ENCODE data around the gene CYB5B.

The CYB5B gene

DNA sequence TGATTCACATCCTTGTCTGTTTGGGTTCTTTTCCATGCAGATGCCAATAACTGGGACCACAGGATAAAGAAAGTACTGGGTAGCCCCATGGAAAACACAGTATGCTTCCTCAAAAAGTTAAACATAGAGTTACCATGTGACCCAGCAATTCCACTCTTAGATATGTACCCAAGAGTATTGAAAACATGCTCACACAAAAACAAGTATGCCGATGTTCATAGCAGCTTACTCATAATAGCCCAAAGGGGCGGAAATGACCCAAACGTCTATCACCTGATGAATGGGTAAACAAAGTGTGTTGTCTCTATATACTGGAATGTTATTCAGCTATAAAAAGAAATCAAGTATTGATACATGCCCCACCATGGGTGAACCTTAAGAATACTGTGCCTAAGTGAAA is 55.4 kb downstream of the CYB5B start:
- no peak overlapping the region for H3K4me3 ChIP-seq (ENCODE audit: low read depth, low read length)
- DNase-seq (ENCODE audit: low read depth), result no peak

DNA sequence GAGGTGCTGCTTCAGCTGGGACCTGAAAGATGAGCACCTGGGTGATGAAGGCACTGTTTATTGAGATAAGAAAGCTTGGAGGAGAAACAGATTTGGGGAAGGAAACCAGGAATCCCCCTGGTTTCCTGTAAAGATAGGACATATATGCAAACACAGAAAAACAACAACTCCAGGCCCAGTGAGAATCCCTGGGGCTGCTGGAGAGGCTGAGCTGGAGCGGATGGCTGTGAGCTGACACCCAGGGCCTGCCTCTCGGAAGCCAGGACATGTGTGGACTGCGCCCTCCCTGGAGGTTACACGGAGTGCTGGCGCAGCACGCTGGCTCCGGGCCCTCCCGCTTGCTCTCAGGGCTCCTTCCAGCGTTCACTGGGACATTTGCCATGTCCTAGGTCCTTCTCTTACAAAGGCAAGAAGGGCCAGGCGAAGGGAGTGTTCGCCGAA is 57.5 kb downstream of the CYB5B start:
- DNase-seq (ENCODE audit: low read depth), result peak; percentile 17
- no peak overlapping the region for H3K4me3 ChIP-seq (ENCODE audit: low read depth, low read length)

DNA sequence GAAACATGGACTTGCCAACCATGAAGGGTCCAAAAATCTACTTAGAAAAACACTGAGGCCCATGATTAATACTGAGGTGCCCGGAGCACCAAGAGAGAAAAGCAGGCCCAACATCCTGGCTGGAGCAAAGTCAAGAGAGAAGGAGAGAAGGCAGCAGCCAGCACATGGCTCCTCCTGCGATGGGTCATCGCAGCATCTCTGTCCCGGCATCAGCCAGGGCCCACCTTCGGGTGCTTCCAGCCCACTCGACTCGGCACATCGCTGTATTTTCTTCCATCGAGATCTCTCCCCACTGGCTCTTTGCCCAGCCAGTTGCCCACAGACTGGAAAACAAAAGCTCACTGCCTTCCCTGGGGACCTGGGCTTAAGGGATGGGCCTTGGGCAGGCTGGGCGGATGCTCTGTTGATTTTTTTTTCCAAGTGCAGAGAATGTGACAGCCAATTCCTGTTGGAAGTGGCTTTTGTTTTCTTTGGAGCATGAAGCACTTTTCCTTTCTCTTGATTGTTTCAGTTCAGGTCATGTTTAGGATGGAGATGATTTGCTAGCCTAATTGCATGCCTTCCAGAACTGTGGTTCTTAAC is 58.1 kb downstream of the CYB5B start:
- peak; percentile 73 for DNase-seq (ENCODE audit: low read depth)
- no peak overlapping the region for H3K4me3 ChIP-seq (ENCODE audit: low read depth, low read length)

DNA sequence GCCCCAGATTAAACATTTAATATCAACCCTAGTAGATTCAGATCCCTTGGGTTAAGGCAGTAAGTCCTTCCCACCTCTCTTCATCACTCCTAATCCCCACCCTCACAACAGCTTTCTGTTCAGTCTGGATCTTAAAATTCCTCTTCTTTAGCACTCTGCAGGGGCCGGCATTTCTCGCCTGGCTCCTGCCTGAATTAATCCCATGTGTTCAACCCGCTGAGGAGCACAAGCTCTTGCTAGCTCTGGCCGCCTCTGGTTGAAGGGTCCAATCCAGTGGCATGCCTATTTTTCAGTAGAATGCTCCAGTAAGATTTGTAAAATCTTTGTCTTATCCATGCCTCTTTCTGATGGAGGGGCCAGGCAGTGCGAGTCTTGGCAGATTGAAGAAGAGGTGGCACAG is 59.2 kb downstream of the CYB5B start:
- DNase-seq (ENCODE audit: low read depth), result no peak
- no peak overlapping the region for H3K4me3 ChIP-seq (ENCODE audit: low read depth, low read length)

DNA sequence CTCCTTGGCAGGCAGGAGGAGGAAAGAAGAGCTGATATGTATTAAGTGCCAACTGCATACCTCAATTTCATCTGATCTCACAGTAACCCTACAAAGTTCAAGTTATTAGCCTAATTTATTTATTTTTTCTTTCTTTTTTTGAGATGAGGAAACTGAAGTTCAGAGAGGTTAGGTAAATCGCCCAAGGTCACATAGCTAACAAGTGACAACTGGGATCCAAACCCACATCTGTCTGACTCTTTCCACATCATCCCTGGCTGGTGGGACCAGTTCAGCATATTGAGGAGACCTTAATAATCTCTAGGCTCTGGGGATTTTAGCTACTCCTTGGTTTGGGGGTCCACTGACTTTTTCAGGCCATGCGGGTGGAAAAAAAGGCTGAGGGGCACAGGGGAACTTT is 60.9 kb downstream of the CYB5B start:
- H3K4me3 ChIP-seq (ENCODE audit: low read depth, low read length), result no peak overlapping the region
- DNase-seq (ENCODE audit: low read depth), result no peak

DNA sequence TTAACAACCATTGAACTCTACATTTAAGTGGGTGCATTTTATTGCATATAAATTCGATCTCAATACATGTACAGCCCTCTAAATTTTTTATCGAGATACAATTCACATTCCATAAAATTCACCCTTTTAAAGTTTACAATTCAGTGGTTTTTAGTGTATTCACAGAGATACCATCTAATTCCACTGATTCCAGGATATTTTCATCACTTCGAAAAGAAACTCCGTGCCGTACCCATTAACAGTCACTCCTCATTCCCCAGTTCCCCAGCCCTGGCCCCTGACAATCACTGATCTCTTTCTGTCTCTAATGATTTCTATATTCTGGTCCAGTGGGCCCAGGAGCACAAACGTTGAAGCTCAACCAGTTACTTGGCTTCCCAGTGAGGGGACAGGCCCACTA is 61.4 kb downstream of the CYB5B start:
- DNase-seq (ENCODE audit: low read depth), result no peak
- no peak overlapping the region for H3K4me3 ChIP-seq (ENCODE audit: low read depth, low read length)

DNA sequence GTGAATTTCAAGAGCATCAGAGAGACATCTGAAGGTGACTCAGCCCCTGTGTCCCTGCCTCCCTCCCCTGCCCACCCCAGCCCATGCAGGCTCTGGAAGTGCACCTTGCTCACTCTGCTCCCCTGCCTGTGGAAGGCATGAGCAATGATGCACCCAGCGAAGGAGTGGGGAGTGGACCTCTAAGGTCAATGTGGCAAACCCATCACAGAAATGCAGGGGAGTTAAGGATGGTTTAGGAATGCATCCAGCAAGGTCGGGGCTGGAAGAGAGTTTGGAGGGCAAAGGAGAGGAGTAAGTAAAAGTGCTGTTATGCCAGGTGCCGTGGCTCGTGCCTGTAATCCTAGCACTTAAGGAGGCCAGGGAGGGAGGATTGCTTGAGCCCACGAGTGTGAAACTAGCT is 61.9 kb downstream of the CYB5B start:
- DNase-seq (ENCODE audit: low read depth), result no peak
- H3K4me3 ChIP-seq (ENCODE audit: low read depth, low read length), result no peak overlapping the region

DNA sequence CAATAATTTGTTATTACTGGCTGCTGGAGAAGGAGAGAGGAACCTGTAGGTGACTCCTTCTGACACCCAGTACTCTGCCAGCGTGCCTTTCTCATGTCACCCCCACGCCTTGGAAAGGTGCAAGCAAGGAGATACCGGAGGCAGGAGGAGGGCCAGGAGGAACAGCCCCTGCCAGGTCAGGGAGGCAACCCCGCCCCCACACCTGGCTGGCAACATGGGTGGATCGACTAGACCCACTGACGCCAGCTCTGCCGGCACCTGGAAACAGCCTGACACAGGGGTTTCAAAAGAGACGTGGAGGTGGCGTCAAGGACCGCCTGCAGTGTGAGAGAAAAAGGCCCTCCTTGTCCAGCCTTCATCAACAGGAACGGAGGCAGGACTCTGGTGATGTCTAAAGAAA is 62.3 kb downstream of the CYB5B start:
- DNase-seq (ENCODE audit: low read depth), result no peak
- no peak overlapping the region for H3K4me3 ChIP-seq (ENCODE audit: low read depth, low read length)

DNA sequence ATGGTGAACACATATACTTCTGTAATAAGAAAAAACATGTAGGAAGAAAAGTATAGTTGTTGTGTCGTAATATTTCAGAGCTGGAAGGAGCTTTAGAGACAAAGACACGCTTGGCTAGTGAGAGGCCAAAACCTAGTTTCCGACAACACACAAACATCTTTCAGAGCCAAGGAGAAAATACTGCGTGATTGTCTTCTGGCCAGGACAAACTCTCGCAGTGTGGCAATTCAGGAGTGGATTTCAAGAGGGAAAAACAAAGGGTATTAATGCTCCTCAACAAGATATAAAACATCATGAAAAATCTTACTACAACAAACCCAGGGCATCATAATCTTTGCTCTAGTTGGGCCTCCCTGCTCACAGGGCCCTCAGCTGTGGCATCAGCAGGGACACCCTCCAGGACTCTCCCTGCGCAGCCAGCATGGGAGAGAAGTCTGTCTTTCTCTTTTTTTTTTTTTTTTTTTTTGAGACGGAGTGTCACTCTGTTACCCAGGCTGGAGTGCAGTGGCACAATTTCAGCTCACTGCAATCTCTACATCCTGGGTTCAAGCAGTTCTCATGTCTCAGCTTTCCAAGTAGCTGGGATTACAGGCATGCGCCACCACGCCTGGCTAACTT is 66.4 kb downstream of the CYB5B start:
- no peak for DNase-seq (ENCODE audit: low read depth)
- no peak overlapping the region for H3K4me3 ChIP-seq (ENCODE audit: low read depth, low read length)

DNA sequence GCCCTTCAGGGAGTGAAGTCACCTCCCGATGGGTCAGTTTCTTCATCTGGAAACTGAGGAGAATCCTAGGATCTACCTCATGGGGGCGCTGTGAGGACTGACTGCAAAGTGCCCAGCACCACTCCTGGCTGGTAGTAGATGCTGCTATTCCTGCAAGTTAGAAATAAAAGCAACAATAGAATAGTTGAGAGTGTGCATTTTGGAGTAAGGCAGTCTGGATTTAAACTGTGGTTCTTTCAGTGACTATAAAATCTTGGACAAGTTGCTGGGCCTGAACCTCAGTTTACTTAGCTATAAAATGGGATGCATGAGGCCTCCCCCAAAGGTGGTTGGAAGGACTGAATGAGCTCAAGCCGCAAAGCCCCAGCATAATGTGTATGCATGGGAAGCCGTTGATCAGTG is 70.6 kb downstream of the CYB5B start:
- no peak overlapping the region for H3K4me3 ChIP-seq (ENCODE audit: low read depth, low read length)
- no peak for DNase-seq (ENCODE audit: low read depth)

DNA sequence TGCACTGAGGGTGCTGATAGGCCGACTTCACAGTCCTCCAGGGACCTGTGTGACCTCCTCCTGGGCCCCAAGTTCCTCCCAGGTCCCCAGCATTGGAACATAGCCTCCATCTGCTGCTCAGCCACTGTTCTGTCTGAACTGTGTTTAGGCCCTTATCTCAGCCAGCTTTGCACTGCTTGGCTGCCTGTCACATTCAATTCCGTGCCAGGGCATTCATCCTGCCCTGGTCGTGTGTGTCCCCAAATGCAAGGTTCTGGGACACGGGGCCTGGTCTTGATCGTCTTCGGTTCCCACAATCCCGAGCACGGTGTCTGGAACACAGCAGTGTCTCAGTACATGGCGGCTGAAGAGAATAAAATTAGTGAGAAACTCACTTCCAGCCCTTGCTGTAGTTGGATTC is 71.4 kb downstream of the CYB5B start:
- no peak for DNase-seq (ENCODE audit: low read depth)
- H3K4me3 ChIP-seq (ENCODE audit: low read depth, low read length), result no peak overlapping the region

DNA sequence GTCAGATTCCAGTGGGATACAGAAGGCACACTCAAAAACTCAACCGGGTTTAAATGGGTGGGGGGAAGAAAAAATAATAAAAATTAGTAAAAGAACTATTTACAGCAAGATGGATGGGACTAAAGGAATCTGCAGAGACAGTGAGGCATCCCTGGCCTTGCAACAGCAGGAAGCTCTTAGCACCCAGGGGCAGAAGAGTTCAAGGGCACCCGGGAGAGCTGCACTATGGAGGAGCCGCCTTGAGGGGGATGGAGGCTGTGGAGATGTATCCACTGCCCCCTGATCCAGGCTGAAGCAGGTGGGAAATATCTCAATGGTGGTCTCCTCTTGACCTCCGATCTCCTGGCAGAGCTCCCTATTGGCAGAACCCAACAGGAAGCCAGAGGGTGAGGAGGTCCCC is 72.0 kb downstream of the CYB5B start:
- H3K4me3 ChIP-seq (ENCODE audit: low read depth, low read length), result no peak overlapping the region
- no peak for DNase-seq (ENCODE audit: low read depth)

DNA sequence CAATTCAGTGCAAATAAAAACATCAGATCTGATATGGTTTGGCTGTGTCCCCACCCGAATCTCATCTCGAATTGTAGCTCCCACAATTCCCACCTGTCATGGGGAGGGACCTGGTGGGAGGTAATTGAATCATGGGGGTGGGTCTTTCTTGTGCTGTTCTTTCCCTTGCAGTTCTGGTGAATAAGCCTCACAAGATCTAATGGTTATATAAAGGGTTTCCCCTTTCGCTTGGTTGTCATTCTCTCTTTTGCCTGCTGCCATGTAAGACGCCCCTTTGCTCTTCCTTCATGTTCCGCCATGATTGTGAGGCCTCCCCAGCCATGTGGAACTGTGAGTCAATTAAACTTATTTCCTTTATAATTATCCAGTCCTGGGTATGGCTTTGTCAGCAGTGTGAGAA is 72.5 kb downstream of the CYB5B start:
- DNase-seq (ENCODE audit: low read depth), result no peak
- no peak overlapping the region for H3K4me3 ChIP-seq (ENCODE audit: low read depth, low read length)

DNA sequence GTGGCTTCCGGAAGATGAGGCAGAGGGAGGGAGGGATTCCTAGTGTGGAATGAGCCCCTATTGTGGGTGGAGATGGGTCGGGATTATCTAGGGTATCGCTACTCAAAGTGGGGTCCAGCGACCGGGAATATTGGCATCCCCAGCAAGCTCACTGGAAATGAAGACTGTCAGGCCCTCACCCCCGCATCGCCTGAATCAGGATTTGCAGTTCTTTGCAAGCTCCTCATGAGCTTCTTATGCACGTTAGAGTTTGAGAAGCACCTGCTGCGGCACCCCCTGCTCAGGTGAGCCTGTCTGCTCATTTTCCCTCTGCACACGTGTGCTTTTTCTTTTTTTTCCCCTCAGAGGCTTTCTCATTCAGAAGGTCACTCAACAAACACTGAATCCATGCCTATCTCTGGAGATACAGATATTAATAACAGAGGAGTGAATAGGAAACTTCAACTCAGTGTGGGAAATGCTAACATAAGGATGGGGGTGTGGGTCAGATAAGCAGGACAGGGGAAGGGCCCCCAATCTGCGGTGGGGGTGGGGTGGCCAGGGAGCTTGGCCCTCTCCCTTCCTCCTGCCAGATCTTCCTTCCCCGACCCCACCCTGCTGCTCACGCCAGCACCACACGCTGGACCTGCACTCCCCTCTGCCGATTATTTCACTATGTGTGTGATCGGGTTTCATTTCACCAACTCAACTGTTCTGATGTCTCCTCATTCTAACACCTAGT is 73.6 kb downstream of the CYB5B start:
- no peak for DNase-seq (ENCODE audit: low read depth)
- H3K4me3 ChIP-seq (ENCODE audit: low read depth, low read length), result no peak overlapping the region

DNA sequence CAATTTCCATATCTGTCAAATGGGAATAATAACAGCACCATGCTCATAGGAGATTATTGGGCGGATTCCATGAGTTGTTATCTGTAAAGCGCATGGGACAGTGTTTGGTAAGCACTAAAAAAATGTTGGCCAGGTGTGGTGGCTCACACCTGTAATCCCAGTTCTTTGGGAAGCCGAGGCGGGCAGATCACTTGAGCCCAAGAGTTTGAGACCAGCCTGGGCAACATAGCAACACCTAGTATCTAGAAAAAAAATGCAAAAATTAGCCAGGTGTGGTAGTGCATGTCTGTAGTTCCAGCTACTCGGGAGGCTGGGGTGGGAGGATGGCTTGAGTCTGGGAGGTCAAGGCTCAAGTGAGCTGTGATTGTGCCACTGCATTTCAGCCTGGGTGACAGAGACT is 74.5 kb downstream of the CYB5B start:
- DNase-seq (ENCODE audit: low read depth), result no peak

DNA sequence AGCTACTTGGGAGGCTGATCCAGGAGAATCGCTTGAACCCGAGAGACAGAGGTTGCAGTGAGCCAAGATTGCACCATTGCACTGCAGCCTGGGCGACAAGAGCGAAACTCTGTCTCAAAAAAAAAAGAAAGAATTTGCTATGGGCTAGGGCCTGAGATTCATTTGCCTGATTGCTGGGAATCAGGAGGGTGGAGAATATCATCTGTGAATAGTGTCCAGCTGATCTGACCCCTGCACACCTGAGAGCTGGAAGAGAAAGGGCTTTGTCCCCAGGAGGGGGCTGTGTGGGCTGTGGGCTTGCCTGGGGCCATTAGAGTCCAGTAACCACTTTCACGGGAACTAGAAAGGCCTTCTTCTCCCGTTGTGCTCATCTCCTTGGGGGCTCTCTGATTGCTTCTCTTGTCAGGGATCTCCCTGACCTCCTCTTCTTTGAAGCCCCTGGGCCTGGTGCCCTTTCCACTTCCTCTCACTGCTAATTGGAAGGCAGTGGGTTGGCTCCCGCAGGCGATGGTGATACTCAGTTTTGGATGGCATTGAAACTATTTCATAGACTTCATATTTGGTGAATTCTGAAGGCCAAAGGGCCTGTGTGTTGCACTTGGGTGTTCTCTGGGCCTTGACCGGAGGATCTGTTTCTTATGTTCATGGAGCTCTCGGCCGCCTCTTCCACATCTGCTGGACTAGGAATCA is 75.3 kb downstream of the CYB5B start:
- no peak overlapping the region for H3K4me3 ChIP-seq (ENCODE audit: low read depth, low read length)

More for the DNA sequence above, 74.5 kb downstream of the CYB5B start:
- H3K4me3 ChIP-seq (ENCODE audit: low read depth, low read length), result no peak overlapping the region

DNA sequence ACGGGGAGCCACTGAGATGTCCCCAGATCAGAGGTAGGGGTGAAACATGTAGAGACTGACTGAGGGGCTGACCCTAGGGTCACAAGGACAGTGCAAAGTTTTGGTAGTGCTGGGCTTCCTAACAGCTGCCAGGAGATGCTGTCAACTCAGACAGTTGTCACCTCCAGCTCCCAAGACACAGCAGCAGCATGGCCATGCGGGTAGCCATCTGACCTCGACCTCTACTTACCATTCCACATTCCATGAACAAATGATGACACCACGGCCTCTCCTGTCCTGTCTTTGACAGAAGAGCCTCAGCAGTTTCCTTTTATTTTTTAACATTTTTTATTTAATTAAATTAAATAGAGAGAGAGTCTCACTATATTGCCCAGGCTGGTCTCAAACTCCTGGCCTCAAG is 76.1 kb downstream of the CYB5B start:
- DNase-seq (ENCODE audit: low read depth), result no peak

More for the DNA sequence above, 75.3 kb downstream of the CYB5B start:
- no peak for DNase-seq (ENCODE audit: low read depth)

DNA sequence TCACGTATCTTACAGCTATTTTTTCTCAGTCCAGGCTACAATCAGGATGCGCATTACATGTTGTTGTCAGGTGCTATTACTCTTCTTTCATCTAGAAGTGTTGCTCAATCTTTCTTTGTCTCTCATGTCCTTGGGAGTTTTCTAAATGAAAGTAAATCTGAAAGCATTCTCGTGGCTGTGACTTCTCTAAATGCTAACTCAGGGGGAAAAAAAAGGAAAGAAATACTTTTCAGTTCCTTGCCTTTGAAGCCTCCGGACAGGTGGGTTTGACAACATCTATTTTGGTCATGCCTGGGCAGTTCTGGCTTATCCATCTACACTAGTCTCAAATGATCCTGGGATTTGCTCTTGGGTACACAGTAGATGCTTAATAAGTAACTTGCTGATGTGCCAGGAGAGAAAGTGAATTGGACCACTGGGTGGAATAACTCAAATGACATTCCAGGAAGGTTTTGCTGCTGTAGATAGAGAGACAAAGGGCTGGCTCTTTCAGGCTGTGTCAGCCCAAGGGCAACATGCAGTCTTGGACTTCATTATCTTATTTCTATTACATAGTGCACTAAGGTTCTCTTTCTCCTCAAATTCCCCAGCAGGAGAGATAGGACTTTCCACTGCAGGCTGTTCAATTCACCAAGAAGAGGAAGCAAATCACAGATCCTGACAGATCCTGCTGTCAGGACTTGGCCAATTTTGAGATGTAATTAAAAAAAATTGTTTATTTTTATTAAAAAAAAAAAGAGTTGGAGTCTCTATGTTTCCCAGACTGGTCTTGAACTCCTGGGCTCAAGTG is 77.7 kb downstream of the CYB5B start:
- DNase-seq (ENCODE audit: low read depth), result no peak
- no peak overlapping the region for H3K4me3 ChIP-seq (ENCODE audit: low read depth, low read length)

More for the DNA sequence above, 76.1 kb downstream of the CYB5B start:
- H3K4me3 ChIP-seq (ENCODE audit: low read depth, low read length), result no peak overlapping the region

DNA sequence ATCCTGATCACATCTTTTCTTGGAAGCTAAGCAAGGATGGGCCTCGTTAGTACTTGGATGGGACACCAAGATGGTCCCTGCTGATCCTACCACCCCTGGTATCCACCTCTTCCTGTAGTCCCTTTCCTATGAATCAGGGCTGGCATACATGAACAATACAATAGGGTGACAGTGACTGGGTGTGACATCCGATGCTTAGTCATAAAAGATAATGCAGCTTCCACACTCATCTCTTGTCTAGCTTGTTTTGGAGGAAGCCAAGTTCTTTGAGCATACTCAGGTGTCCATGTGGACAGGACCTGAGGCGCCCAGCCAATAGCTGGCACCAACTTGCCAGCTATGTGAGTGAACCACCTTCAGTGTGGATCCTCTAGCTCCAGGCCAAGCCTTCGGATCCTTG is 78.8 kb downstream of the CYB5B start:
- H3K4me3 ChIP-seq (ENCODE audit: low read depth, low read length), result no peak overlapping the region
- DNase-seq (ENCODE audit: low read depth), result no peak

Measured in skeletal muscle cell (primary cell).